HepG2 (cell line): ENCODE results near the gene SLC17A9. TPM values are rescaled to one million over a fixed set of nuclear protein-coding genes. Genes with fewer than 3 reads are reported as not detected.

Experiments used
- CREBL2 ChIP-seq: sonication (generic); formaldehyde crosslinking; IDR thresholded peaks from 2 replicates; pipeline ENCODE4 v1.8.1; 2023; ENCODE audit warnings: missing genetic modification reagents, mild to moderate bottlenecking, borderline replicate concordance
- GATAD2A ChIP-seq: IDR thresholded peaks from 2 replicates; pipeline ENCODE4 v1.6.1; 2016
- GMEB1 ChIP-seq: sonication (generic); formaldehyde crosslinking; IDR thresholded peaks from 2 replicates; pipeline ENCODE4 v1.5.1; 2020; ENCODE audit warnings: missing genetic modification reagents, mild to moderate bottlenecking, borderline replicate concordance
- HDAC2 ChIP-seq: sonication (generic); formaldehyde crosslinking; IDR thresholded peaks from 2 replicates; pipeline ENCODE4 v1.4.0; 2020; ENCODE audit warnings: missing genetic modification reagents
- HNRNPH1 ChIP-seq: fragments of 200-400 bp; formaldehyde crosslinking; optimal IDR thresholded peaks from 2 replicates; pipeline ENCODE3; 2017; ENCODE audit warnings: mild to moderate bottlenecking, low read depth, low read length
- IRF9 ChIP-seq: sonication (generic); formaldehyde crosslinking; IDR thresholded peaks from 2 replicates; pipeline ENCODE4 v1.8.0; 2022; ENCODE audit warnings: missing genetic modification reagents, mild to moderate bottlenecking, borderline replicate concordance
- MXI1 ChIP-seq: IDR thresholded peaks from 3 replicates; pipeline ENCODE4 v1.6.1; 2012; ENCODE audit warnings: low read depth, low read length, inconsistent platforms, borderline replicate concordance
- PHF5A ChIP-seq: IDR thresholded peaks from one replicate; pipeline ENCODE4 v1.6.1; 2018; ENCODE audit warnings: low read depth, missing genetic modification reagents; ENCODE audit not compliant: unreplicated experiment
- RBM22 ChIP-seq: fragments of 200-400 bp; formaldehyde crosslinking; optimal IDR thresholded peaks from 2 replicates; pipeline ENCODE3; 2017; ENCODE audit warnings: mild to moderate bottlenecking, low read length, moderate library complexity
- RCOR2 ChIP-seq: IDR thresholded peaks from 2 replicates; pipeline ENCODE4 v1.6.1; 2016; ENCODE audit warnings: missing biosample characterization, missing genetic modification reagents
- RFX3 ChIP-seq: IDR thresholded peaks from 2 replicates; pipeline ENCODE4 v1.6.1; 2016; ENCODE audit warnings: missing biosample characterization, missing genetic modification reagents
- SALL1 ChIP-seq: sonication (generic); formaldehyde crosslinking; IDR thresholded peaks from 2 replicates; pipeline ENCODE4 v1.8.0; 2022; ENCODE audit warnings: mild to moderate bottlenecking, missing genetic modification reagents
- SOX5 ChIP-seq: IDR thresholded peaks from 2 replicates; pipeline ENCODE4 v1.6.1; 2016; ENCODE audit warnings: borderline replicate concordance
- ZFP62 ChIP-seq: sonication (generic); formaldehyde crosslinking; IDR thresholded peaks from 2 replicates; pipeline ENCODE4 v1.4.0; 2020; ENCODE audit warnings: missing genetic modification reagents
- ZKSCAN8 ChIP-seq: IDR thresholded peaks from 2 replicates; pipeline ENCODE4 v1.6.1; 2016; ENCODE audit warnings: borderline replicate concordance, missing genetic modification reagents, missing compliant biosample characterization
- ZNF10 ChIP-seq: sonication (generic); formaldehyde crosslinking; IDR thresholded peaks from 2 replicates; pipeline ENCODE4 v1.4.0; 2020; ENCODE audit warnings: mild to moderate bottlenecking, low read depth, missing genetic modification reagents, borderline replicate concordance
- ZNF225 ChIP-seq: sonication (generic); formaldehyde crosslinking; IDR thresholded peaks from 2 replicates; pipeline ENCODE4 v1.4.0; 2020; ENCODE audit warnings: mild to moderate bottlenecking, missing genetic modification reagents
- ZNF331 ChIP-seq: sonication (generic); formaldehyde crosslinking; IDR thresholded peaks from 2 replicates; pipeline ENCODE4 v1.4.0; 2020; ENCODE audit warnings: missing genetic modification reagents
- ZNF512 ChIP-seq: sonication (generic); formaldehyde crosslinking; IDR thresholded peaks from 2 replicates; pipeline ENCODE4 v1.4.0; 2020; ENCODE audit warnings: mild to moderate bottlenecking, missing genetic modification reagents
- ZNF574 ChIP-seq: sonication (generic); formaldehyde crosslinking; IDR thresholded peaks from 2 replicates; pipeline ENCODE4 v1.4.0; 2020; ENCODE audit warnings: missing genetic modification reagents
- ZNF83 ChIP-seq: sonication (generic); formaldehyde crosslinking; IDR thresholded peaks from 2 replicates; pipeline ENCODE4 v1.4.0; 2020; ENCODE audit warnings: missing genetic modification reagents, mild to moderate bottlenecking, borderline replicate concordance
- ZNF883 ChIP-seq: sonication (generic); formaldehyde crosslinking; IDR thresholded peaks from 2 replicates; pipeline ENCODE4 v1.5.1; 2020; ENCODE audit warnings: mild to moderate bottlenecking, missing genetic modification reagents; ENCODE audit errors: not compliant biosample characterization
- ZSCAN25 ChIP-seq: sonication (generic); formaldehyde crosslinking; IDR thresholded peaks from 2 replicates; pipeline ENCODE4 v1.8.0; 2022; ENCODE audit warnings: mild to moderate bottlenecking, missing genetic modification reagents
- polyA plus RNA-seq, 8 experiments: library from polyadenylated mRNA; depleted of rRNA in 3 of 8; stranded (reverse) in 7 of 8; unstranded in 1 of 8; fragments of >200 nt; fragmentation: Illumina TruSeq in 4 of 8; extraction: Trizol in 4 of 8; gene quantifications; 2 replicates each; pipeline versions ENCODE4 v1.2.1 to v1.2.3, GENCODE V29; 2011 to 2016; ENCODE audit warnings: low read depth in 4 of 8, missing spikeins in 1 of 8, mixed read lengths in 1 of 8; ENCODE audit not compliant: insufficient read depth in 1 of 8
- total RNA-seq, 5 experiments: library from RNA; depleted of rRNA; stranded (reverse); fragments of >200 nt; fragmentation: Illumina TruSeq; extraction: Trizol; gene quantifications; 2 replicates each; pipeline ENCODE4 v1.2.3, GENCODE V29; 2016; ENCODE audit warnings: low read depth in 1 of 5

SLC17A9 gene
- total and polyA plus RNA-seq, 2 of the 13 experiments (the other 11 are each of a cell fraction or from before 2014, with no cell fraction given): 110 to 191 TPM

GRCh38 chr20:62914970-62915457, 37.5 kb upstream of the SLC17A9 start (continued):
- TF ChIP-seq HDAC2 (CRISPR knock-in tag): 0 out of 2 replicates have a peak, but pooled peaks have one; percentile 12
- TF ChIP-seq ZNF225 (CRISPR knock-in tag): 0 out of 2 replicates have a peak, but pooled peaks have one; percentile 29
- peak; percentile 71 for TF ChIP-seq SOX5
- no peak for TF ChIP-seq HNRNPH1
- TF ChIP-seq PHF5A: no peak
- TF ChIP-seq IRF9 (CRISPR knock-in tag): peak; percentile 57; the same call in 1 of the 2 replicates
- TF ChIP-seq GATAD2A: 0 out of 2 replicates have a peak, but pooled peaks have one; percentile 10
- peak; percentile 15; the same call in 1 of the 2 replicates for TF ChIP-seq ZKSCAN8 (CRISPR knock-in tag)
- TF ChIP-seq SALL1 (CRISPR knock-in tag): peak; percentile 33; the same call in 1 of the 2 replicates
- peak; percentile 86 for TF ChIP-seq RFX3
- peak; percentile 75; the same call in 1 of the 3 replicates for TF ChIP-seq MXI1
- TF ChIP-seq ZNF331 (CRISPR knock-in tag): 0 out of 2 replicates have a peak, but pooled peaks have one; percentile 34
- no peak for TF ChIP-seq ZNF10 (CRISPR knock-in tag)
- TF ChIP-seq ZNF512 (CRISPR knock-in tag): 0 out of 2 replicates have a peak, but pooled peaks have one; percentile 26
- TF ChIP-seq ZNF83: 0 out of 2 replicates have a peak, but pooled peaks have one; percentile 41
- 0 out of 2 replicates have a peak, but pooled peaks have one; percentile 6 for TF ChIP-seq GMEB1
- TF ChIP-seq ZNF574 (CRISPR knock-in tag): peak; percentile 32; the same call in 1 of the 2 replicates
- peak; percentile 14 for TF ChIP-seq ZNF883 (CRISPR knock-in tag)
- TF ChIP-seq CREBL2 (CRISPR knock-in tag): no peak
- peak; percentile 25; the same call in 1 of the 2 replicates for TF ChIP-seq ZSCAN25 (CRISPR knock-in tag)
- TF ChIP-seq RCOR2 (CRISPR knock-in tag): no peak
- TF ChIP-seq ZFP62 (CRISPR knock-in tag): no peak
- peak; percentile 65 for TF ChIP-seq RBM22
